Mammary epithelial cell (primary cell): ENCODE results near the gene LIX1L.

Experiments used
- CTCF ChIP-seq, 2 donors: IDR thresholded peaks in 1 of 2; conservative IDR thresholded peaks in 1 of 2; 2 replicates each; pipeline ENCODE4 v1.5.1; 2011 to 2012; ENCODE audit warnings: inconsistent platforms in 2 of 2, low read length in 2 of 2, mild to moderate bottlenecking in 2 of 2, control low read depth in 1 of 2, low read depth in 1 of 2; ENCODE audit not compliant: insufficient read depth in 1 of 2; ENCODE audit errors: extremely low read depth in 1 of 2
- EZH2 ChIP-seq: IDR thresholded peaks from 2 replicates; pipeline ENCODE4 v1.6.1; 2012; ENCODE audit warnings: low read length, inconsistent platforms, borderline replicate concordance

GRCh38 chr1:145886390-145886789, 71.4 kb downstream of the LIX1L start:
- no peak for TF ChIP-seq EZH2
- TF ChIP-seq CTCF (conservative IDR thresholded peaks at IDR 0.05 in 1 of 2, IDR thresholded peaks at IDR 0.05 in 1 of 2; ENCODE audit: extremely low read depth in 1 of 2, insufficient read depth in 1 of 2, low read depth in 1 of 2, low read length in 2 of 2) = peak in 1 of 2 donors; percentile 8
